ENCODE results near the gene NELFA.
"Not testable (repeated sequence)": the region's sequence is repeated elsewhere in the genome, so short reads cannot be mapped to it uniquely, and the experiment has no call there.

NELFA gene

DNA sequence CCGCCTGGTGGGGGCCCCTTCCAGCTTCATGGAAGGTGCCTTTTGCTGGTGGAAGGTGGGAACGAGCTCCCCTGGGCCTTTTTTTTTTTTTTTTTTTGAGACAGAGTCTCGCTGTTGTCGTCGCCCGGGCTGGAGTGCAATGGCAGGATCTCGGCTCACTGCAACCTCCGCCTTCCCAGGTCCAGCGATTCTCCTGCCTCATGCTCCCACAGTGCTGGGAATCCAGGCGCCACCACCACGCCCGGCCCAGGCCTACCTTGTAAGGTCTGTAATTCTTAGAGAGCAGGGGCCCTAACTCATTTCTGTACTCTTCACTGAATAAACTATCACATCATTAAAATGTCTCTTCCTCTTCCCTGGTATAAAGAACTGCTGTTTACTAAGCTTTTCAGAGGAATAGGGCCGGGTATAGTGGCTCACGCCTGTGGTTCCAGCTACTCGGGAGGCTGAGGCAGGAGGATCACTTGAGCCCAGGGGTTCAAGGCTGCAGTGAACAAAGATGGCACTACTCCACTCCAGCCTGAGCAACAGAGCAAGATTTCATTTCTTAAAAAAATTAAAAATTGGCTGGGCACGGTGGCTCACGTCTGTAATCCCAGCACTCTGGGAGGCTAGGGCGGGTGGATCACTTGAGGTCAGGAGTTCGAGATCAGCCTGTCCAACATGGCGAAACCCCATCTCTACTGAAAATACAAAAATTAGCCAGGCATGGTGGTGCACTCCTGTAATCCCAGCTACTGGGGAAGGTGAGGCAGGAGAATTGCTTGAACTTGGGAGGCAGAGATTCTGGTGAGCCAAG, 14.9 kb downstream of the NELFA start:
- DNase-seq (ENCODE audit: low read depth), result not testable (repeated sequence)

GRCh38 chr4:1993169-1993516, 15.6 kb downstream of the NELFA start:
- no peak for DNase-seq (ENCODE audit: low read depth)

GRCh38 chr4:1992468-1993168, 16.2 kb downstream of the NELFA start:
- no peak for DNase-seq (ENCODE audit: low read depth)

GRCh38 chr4:1991596-1992434, 17.0 kb downstream of the NELFA start:
- no peak for DNase-seq (ENCODE audit: low read depth)

- DNase-seq (ENCODE audit: low read depth), result no peak
Observed at GRCh38 chr4:1991087-1991486, 17.7 kb downstream of the NELFA start.

GRCh38 chr4:1990676-1991075, 18.1 kb downstream of the NELFA start:
- DNase-seq (ENCODE audit: low read depth), result no peak

GRCh38 chr4:1990348-1990645, 18.5 kb downstream of the NELFA start:
- DNase-seq (ENCODE audit: low read depth), result no peak

GRCh38 chr4:1989533-1990347, 19.0 kb downstream of the NELFA start:
- DNase-seq (ENCODE audit: low read depth), result no peak

GRCh38 chr4:1988327-1988724, 20.4 kb downstream of the NELFA start:
- DNase-seq (ENCODE audit: low read depth), result no peak

DNA sequence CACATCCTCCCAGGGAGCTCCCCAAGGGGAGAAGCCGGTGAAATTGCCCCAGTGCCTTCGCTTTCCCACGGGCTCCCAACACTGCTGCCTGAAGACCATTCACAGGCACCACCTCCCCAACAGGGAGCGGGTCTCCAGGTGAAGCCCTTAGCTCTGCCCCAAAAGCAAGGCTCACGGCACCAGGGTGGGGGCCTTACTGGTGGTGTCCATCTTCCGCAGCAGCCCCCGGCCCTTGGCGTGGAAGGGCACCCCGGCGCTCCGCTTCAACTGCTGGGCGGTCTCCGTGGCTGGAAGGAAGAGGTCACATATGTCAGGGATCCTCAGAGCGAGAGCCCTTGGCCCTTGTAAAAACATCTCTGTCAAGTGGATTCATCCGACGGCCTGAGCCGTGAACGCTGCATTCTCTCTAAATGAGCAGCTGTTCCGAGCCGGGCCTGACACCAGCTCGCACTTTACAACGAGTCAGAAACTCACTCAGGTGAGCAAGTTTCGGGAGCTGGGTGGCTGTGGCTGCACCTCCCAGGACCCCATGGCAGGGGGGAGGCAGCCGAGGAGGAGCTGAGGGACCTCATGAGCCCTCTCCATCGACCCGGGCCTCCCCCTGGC, 20.9 kb downstream of the NELFA start:
- no peak for DNase-seq (ENCODE audit: low read depth)

GRCh38 chr4:1987296-1987695, 21.5 kb downstream of the NELFA start:
- DNase-seq (ENCODE audit: low read depth), result no peak

GRCh38 chr4:1986578-1987210, 22.1 kb downstream of the NELFA start:
- DNase-seq (ENCODE audit: low read depth), result no peak

- DNase-seq (ENCODE audit: low read depth), result no peak
Observed at GRCh38 chr4:1985780-1986577, 22.8 kb downstream of the NELFA start.

DNA sequence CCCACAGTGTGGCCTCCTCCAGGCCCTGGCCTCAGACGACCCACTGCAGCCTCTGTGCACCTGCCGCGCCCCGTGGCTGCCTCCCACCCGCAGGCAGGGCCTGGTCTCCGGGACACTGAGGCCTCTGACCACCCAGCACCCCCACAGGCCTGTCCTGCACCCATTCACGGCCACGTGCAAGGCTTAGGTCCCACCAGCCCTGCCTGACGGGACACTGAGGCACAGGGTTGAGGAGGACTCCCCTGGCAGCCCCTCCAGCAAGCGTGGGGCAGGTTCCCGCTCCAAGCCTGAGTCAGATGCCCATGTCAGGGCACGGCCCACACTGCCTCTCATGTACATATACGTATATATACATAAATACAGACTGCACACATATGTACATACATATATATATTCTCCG, 23.5 kb downstream of the NELFA start:
- DNase-seq (ENCODE audit: low read depth), result no peak

DNA sequence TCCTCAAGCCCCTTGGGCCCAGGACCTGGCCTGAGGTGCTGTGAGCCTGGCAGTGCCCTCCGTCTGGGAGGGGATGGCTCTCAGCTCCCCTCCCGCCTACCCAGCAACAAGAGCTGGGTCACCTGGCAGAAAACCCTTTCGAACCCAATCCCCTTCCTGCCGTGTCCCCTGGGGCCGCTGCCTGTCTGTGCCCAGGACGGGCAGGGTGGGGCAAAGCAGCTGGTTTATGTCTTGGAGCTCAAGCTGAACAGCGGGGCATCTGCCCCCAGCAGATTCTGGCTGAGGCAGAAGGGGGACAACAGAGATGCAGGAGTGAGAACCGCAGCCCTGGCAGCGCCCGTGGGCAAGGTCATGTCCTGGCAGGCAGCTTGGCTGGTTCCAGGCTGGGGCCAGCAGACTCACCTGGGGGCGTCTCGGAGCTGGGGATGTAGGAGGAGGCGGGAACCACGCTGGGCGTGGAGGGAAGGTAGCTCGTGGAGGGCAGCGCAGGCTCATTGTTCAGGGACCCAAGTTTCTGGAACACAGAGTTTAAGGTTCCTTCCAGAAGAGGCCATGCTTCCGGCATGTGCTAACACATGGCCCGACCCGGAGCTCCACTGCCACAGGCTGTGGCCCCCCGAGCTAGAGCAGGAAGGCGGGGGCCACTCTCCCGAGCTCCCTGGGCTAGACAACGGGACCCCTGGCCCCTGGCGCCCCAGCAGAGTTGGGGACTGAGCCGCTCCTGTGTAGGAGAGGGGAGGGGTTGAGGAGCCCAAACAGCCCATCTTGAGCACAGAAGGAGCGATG, 24.2 kb downstream of the NELFA start:
- no peak for DNase-seq (ENCODE audit: low read depth)

- DNase-seq (ENCODE audit: low read depth), result no peak
Observed at GRCh38 chr4:1983846-1984405, 24.8 kb downstream of the NELFA start.

GRCh38 chr4:1983053-1983845, 25.5 kb downstream of the NELFA start:
- no peak for DNase-seq (ENCODE audit: low read depth)

All from activated T-helper 1 cell treated with Interleukin-2 at 50 U/mL for 16 hours (primary cell).